H1 (cell line): ENCODE results near the gene LRRC18. TPM values are rescaled to one million over a fixed set of nuclear protein-coding genes. Genes with fewer than 3 reads are reported as not detected.

Experiments
- CTCF ChIA-PET: fragments of 300-600 bp; sonication (Branson Sonifier 250); formaldehyde crosslinking; loops from one replicate; lab custom pipeline; 2021; ENCODE audit not compliant: partially characterized antibody; lab: Charles Lee
- POLR2A ChIA-PET: fragments of 300-600 bp; sonication (Branson Sonifier 250); formaldehyde crosslinking; loops from one replicate; lab custom pipeline; 2021; ENCODE audit warnings: inconsistent platforms; ENCODE audit not compliant: partially characterized antibody; lab: Charles Lee
- DNase-seq, 2 experiments: peaks; one replicate each; pipeline versions ENCODE4 v3.0.0 to v3.0.0-alpha.2; 2010 to 2022; ENCODE audit warnings: low spot score in 2 of 2, low read depth in 1 of 2, mixed read lengths in 1 of 2
- FAIRE-seq: peaks from 2 replicates; lab custom pipeline; 2011; peaks lifted over from hg19 to GRCh38; lab: Jason Lieb, UNC
- H2AFZ ChIP-seq: 2 replicates; pipeline ENCODE4 v1.8.1; 2012; ENCODE audit warnings: low read length, inconsistent platforms
- H2AK5ac ChIP-seq: 2 replicates; pipeline ENCODE4 v1.6.1; 2013; ENCODE audit warnings: low read depth, low read length
- H2BK120ac ChIP-seq: replicated peaks from 2 replicates; pipeline ENCODE3; 2013; ENCODE audit warnings: low read depth, low read length, inconsistent platforms
- H2BK12ac ChIP-seq: 2 replicates; pipeline ENCODE4 v1.6.1; 2013; ENCODE audit warnings: low read depth, low read length
- H2BK15ac ChIP-seq: 2 replicates; pipeline ENCODE4 v1.6.1; 2013; ENCODE audit warnings: low read length
- H2BK20ac ChIP-seq: 2 replicates; pipeline ENCODE4 v1.6.1; 2013; ENCODE audit warnings: low read length
- H2BK5ac ChIP-seq: 2 replicates; pipeline ENCODE4 v1.6.1; 2013; ENCODE audit warnings: low read depth, low read length
- H3K14ac ChIP-seq: 2 replicates; pipeline ENCODE4 v1.6.1; 2013; ENCODE audit warnings: inconsistent platforms; ENCODE audit not compliant: insufficient read length
- H3K18ac ChIP-seq: 2 replicates; pipeline ENCODE4 v1.6.1; 2013; ENCODE audit warnings: low read length; ENCODE audit errors: extremely low read depth
- H3K23ac ChIP-seq: 2 replicates; pipeline ENCODE4 v1.6.1; 2013; ENCODE audit warnings: inconsistent platforms; ENCODE audit not compliant: insufficient read length
- H3K23me2 ChIP-seq: 2 replicates; pipeline ENCODE4 v1.6.1; 2013; ENCODE audit warnings: low read depth, low read length
- H3K27ac ChIP-seq: 2 replicates; pipeline ENCODE4 v1.6.1; 2011; ENCODE audit warnings: low read depth, low read length, inconsistent platforms
- H3K27me3 ChIP-seq, 4 experiments: replicated peaks in 1 of 4; 1 replicate in 1 of 4; 2 replicates in 3 of 4; pipeline versions ENCODE4 v1.6.1 to v1.8.1; 2011 to 2013; ENCODE audit warnings: low read length in 3 of 4, mild to moderate bottlenecking in 3 of 4, inconsistent platforms in 2 of 4, mixed read lengths in 2 of 4, moderate library complexity in 1 of 4; ENCODE audit not compliant: control insufficient read depth in 3 of 4, insufficient read depth in 3 of 4; ENCODE audit errors: extremely low read depth in 1 of 4
- H3K36me3 ChIP-seq, 4 experiments: 2 replicates each; pipeline versions ENCODE4 v1.6.1 to v1.8.1; 2011 to 2013; ENCODE audit warnings: mild to moderate bottlenecking in 4 of 4, low read length in 3 of 4, moderate library complexity in 2 of 4, control low read depth in 1 of 4, inconsistent platforms in 1 of 4; ENCODE audit not compliant: insufficient read depth in 4 of 4, control insufficient read depth in 2 of 4
- H3K4ac ChIP-seq: replicated peaks from 2 replicates; pipeline ENCODE3; 2013; ENCODE audit warnings: low read length, low read depth, mixed read lengths, inconsistent platforms; ENCODE audit not compliant: insufficient read length
- H3K4me1 ChIP-seq, 4 experiments: replicated peaks in 1 of 4; 1 replicate in 1 of 4; 2 replicates in 3 of 4; pipeline versions ENCODE4 v1.6.1 to v1.8.1; 2011 to 2013; ENCODE audit warnings: low read length in 3 of 4, inconsistent platforms in 2 of 4, mixed read lengths in 1 of 4; ENCODE audit not compliant: insufficient read depth in 4 of 4, control insufficient read depth in 3 of 4
- H3K4me2 ChIP-seq, 2 experiments: 2 replicates each; pipeline versions ENCODE4 v1.6.1 to v1.8.1; 2011 to 2013; ENCODE audit warnings: low read depth in 2 of 2, low read length in 2 of 2, control low read depth in 1 of 2, inconsistent platforms in 1 of 2, mild to moderate bottlenecking in 1 of 2; ENCODE audit not compliant: insufficient read depth in 1 of 2
- H3K4me3 ChIP-seq, 4 experiments: fragments of 200-600, 300-600 bp in 1 of 4; sonication (generic), shearing (Covaris generic), sonication (Bioruptor Twin) in 1 of 4; 2 replicates each; pipeline versions ENCODE4 v1.5.1 to v1.8.1; 2011 to 2016; ENCODE audit warnings: low read length in 4 of 4, low read depth in 3 of 4, control low read depth in 2 of 4, inconsistent platforms in 2 of 4, mild to moderate bottlenecking in 2 of 4, mixed read lengths in 1 of 4, moderate library complexity in 1 of 4; ENCODE audit not compliant: insufficient read depth in 2 of 4; ENCODE audit errors: extremely low read depth in 1 of 4
- H3K56ac ChIP-seq: replicated peaks from 2 replicates; pipeline ENCODE3; 2013; ENCODE audit warnings: low read depth, mild to moderate bottlenecking, mixed read lengths, low read length, inconsistent platforms; ENCODE audit not compliant: insufficient read length
- H3K79me1 ChIP-seq: 2 replicates; pipeline ENCODE4 v1.6.1; 2013; ENCODE audit warnings: low read depth, low read length, control low read depth
- H3K79me2 ChIP-seq, 2 experiments: 2 replicates each; pipeline versions ENCODE4 v1.6.1 to v1.8.1; 2012 to 2013; ENCODE audit warnings: low read length in 2 of 2, mild to moderate bottlenecking in 2 of 2, inconsistent platforms in 1 of 2; ENCODE audit not compliant: insufficient read depth in 2 of 2, control insufficient read depth in 1 of 2
- H3K9ac ChIP-seq, 4 experiments: replicated peaks in 1 of 4; 1 replicate in 1 of 4; 2 replicates in 3 of 4; pipeline versions ENCODE4 v1.6.1 to v1.8.1; 2011 to 2013; ENCODE audit warnings: low read depth in 3 of 4, low read length in 3 of 4, control low read depth in 2 of 4, mild to moderate bottlenecking in 2 of 4, moderate library complexity in 2 of 4, inconsistent platforms in 1 of 4; ENCODE audit errors: extremely low read depth in 1 of 4
- H3K9me3 ChIP-seq, 2 experiments: 2 replicates each; pipeline versions ENCODE4 v1.6.1 to v1.8.1; 2012 to 2013; ENCODE audit warnings: mild to moderate bottlenecking in 2 of 2, moderate library complexity in 2 of 2, control low read depth in 1 of 2, inconsistent platforms in 1 of 2, low read depth in 1 of 2, low read length in 1 of 2, mixed read lengths in 1 of 2; ENCODE audit not compliant: insufficient read depth in 2 of 2
- H4K20me1 ChIP-seq, 2 experiments: replicated peaks in 1 of 2; 2 replicates each; pipeline versions ENCODE3 to v1.8.1; 2011 to 2013; ENCODE audit warnings: inconsistent platforms in 2 of 2, low read length in 2 of 2, mild to moderate bottlenecking in 1 of 2; ENCODE audit not compliant: insufficient read depth in 2 of 2, control insufficient read depth in 1 of 2
- H4K5ac ChIP-seq: 2 replicates; pipeline ENCODE4 v1.6.1; 2013; ENCODE audit warnings: low read length, low read depth, mixed read lengths, inconsistent platforms; ENCODE audit not compliant: insufficient read length
- H4K8ac ChIP-seq: 2 replicates; pipeline ENCODE4 v1.8.0; 2013; ENCODE audit warnings: mild to moderate bottlenecking, moderate library complexity, low read length, inconsistent platforms; ENCODE audit not compliant: insufficient read depth; ENCODE audit errors: extremely low read depth
- H4K91ac ChIP-seq: replicated peaks from 2 replicates; pipeline ENCODE3; 2013; ENCODE audit warnings: low read length, mixed read lengths, inconsistent platforms; ENCODE audit not compliant: insufficient read length
- CTCF ChIP-seq, 3 experiments: IDR thresholded peaks; 1 replicate in 2 of 3; 2 replicates in 1 of 3; pipeline versions ENCODE4 v1.5.1 to v1.6.1; 2011; ENCODE audit warnings: low read length in 3 of 3, mild to moderate bottlenecking in 3 of 3, inconsistent platforms in 2 of 3, low read depth in 1 of 3, moderate library complexity in 1 of 3; ENCODE audit not compliant: insufficient read depth in 1 of 3; ENCODE audit errors: control extremely low read depth in 1 of 3
- GTF2F1 ChIP-seq: IDR thresholded peaks from 2 replicates; pipeline ENCODE4 v1.6.1; 2012; ENCODE audit warnings: low read depth, low read length, improper control_type of control experiment, borderline replicate concordance
- JUND ChIP-seq: IDR thresholded peaks from 2 replicates; pipeline ENCODE4 v1.6.1; 2011; ENCODE audit warnings: mild to moderate bottlenecking, improper control_type of control experiment, low read length
- KDM1A ChIP-seq: fragments of 200-600, 300-600 bp; sonication (generic); IDR thresholded peaks from 2 replicates; pipeline ENCODE4 v1.7.1; 2016; ENCODE audit warnings: mild to moderate bottlenecking, low read length, borderline replicate concordance
- MAX ChIP-seq: IDR thresholded peaks from 2 replicates; pipeline ENCODE4 v1.6.1; 2012; ENCODE audit warnings: inconsistent platforms
- NANOG ChIP-seq: IDR thresholded peaks from 2 replicates; pipeline ENCODE4 v1.6.1; 2011; ENCODE audit warnings: low read length, low read depth, mild to moderate bottlenecking, inconsistent platforms; ENCODE audit not compliant: insufficient read depth, poor library complexity, severe bottlenecking
- NRF1 ChIP-seq: IDR thresholded peaks from 2 replicates; pipeline ENCODE4 v1.6.1; 2011; ENCODE audit warnings: mild to moderate bottlenecking, low read depth, low read length, improper control_type of control experiment
- RNF2 ChIP-seq: fragments of 200-900, 300-1000 bp; sonication (generic); IDR thresholded peaks from 2 replicates; pipeline ENCODE4 v1.7.1; 2016; ENCODE audit warnings: borderline replicate concordance, low read depth, mild to moderate bottlenecking, antibody characterized with exemption, low read length; ENCODE audit not compliant: poor library complexity, severe bottlenecking; ENCODE audit errors: missing control alignments
- SIX5 ChIP-seq: IDR thresholded peaks from 2 replicates; pipeline ENCODE4 v1.6.1; 2011; ENCODE audit warnings: mild to moderate bottlenecking, low read depth, low read length
- SP2 ChIP-seq: IDR thresholded peaks from 2 replicates; pipeline ENCODE4 v1.6.1; 2012; ENCODE audit warnings: mild to moderate bottlenecking, low read length, inconsistent platforms
- TCF12 ChIP-seq: IDR thresholded peaks from 2 replicates; pipeline ENCODE4 v1.6.1; 2011; ENCODE audit warnings: low read depth, mild to moderate bottlenecking, low read length
- ZNF274 ChIP-seq: IDR thresholded peaks from 2 replicates; pipeline ENCODE4 v1.7.0; 2012; ENCODE audit warnings: low read length, borderline replicate concordance; ENCODE audit errors: extremely low read depth
- WGBS, 2 experiments: shearing (Covaris generic) in 1 of 2; methylation state at CpG; one replicate each; pipeline versions ENCODE4 v1.1.6 to v1.1.7; 2013 to 2015; ENCODE audit warnings: low lambda C conversion rate in 2 of 2, mixed read lengths in 2 of 2, inconsistent platforms in 1 of 2, low coverage in 1 of 2, missing lambda C conversion rate in 1 of 2; ENCODE audit not compliant: insufficient replicate concordance in 2 of 2, insufficient coverage in 1 of 2, insufficient read length in 1 of 2; ENCODE audit errors: extremely low coverage in 1 of 2, missing lambda C conversion rate in 1 of 2; 5-methylcytosine and 5-hydroxymethylcytosine counted together
- polyA plus RNA-seq, 7 experiments: library from polyadenylated mRNA; depleted of rRNA in 3 of 7; stranded (reverse) in 5 of 7; unstranded in 2 of 7; fragments of >200 nt in 5 of 7; fragments of 200-250 nt in 2 of 7; gene quantifications; 1 replicate in 5 of 7; 2 replicates in 1 of 7; 4 replicates in 1 of 7; pipeline versions ENCODE4 v1.2.1 to v1.2.3, GENCODE V29; 2011 to 2013; ENCODE audit warnings: missing spikeins in 2 of 7, mixed read lengths in 2 of 7
- total RNA-seq: library from RNA; stranded (reverse); fragmentation: NEBNext Ultra II Directional; extraction: Animal tissue kit (Norgen Biotek cat#: 25700); gene quantifications from 2 replicates; pipeline ENCODE4 v1.2.1, GENCODE V29; 2021

The LRRC18 gene
- total and polyA plus RNA-seq, 2 of the 8 experiments (the other 6 are each of a cell fraction or from before 2014, with no cell fraction given): not detected

GRCh38 chr10:48965460-48965859 is 25.8 kb upstream of the LRRC18 start:
- Histone ChIP-seq H2BK12ac (no peak overlapping the region), H3K27me3 (no peaks in the 10 kb centered on the region), H3K56ac (no peak overlapping the region), H3K4me2 (no peak overlapping the region), H3K4ac (no peak overlapping the region), H4K91ac (no peak overlapping the region), H3K14ac (no peak overlapping the region), H2AFZ (no peak overlapping the region), H3K79me1 (no peaks in the 10 kb centered on the region), H3K9me3 (no peaks in the 10 kb centered on the region), H3K4me3 (no peak overlapping the region), H2BK20ac (no peak overlapping the region), H4K5ac (no peak overlapping the region), H3K27ac (no peak overlapping the region), H3K79me2 (no peaks in the 10 kb centered on the region), H3K18ac (no peak overlapping the region), H3K23ac (no peak overlapping the region), H3K9ac (no peak overlapping the region), H2BK120ac (no peak overlapping the region), H3K4me1 (no peaks in the 10 kb centered on the region), H2BK5ac (no peak overlapping the region), H4K20me1 (no peaks in the 10 kb centered on the region), H3K36me3 (no peaks in the 10 kb centered on the region), H2BK15ac (no peak overlapping the region), H2AK5ac (no peak overlapping the region), H3K23me2 (no peaks in the 10 kb centered on the region), H4K8ac (no peak overlapping the region)
- POLR2A ChIA-PET: no interaction called here
- FAIRE-seq (no peak), DNase-seq (no peak)
- CTCF ChIA-PET: no interaction called here
- WGBS, 2 experiments: 88% methylated on average over 4 of the region's 4 CpGs; no CpG with 5 or more reads in 1 of the 2 experiments
- TF ChIP-seq GTF2F1 (no peak), RNF2 (no peak), SP2 (no peak), NRF1 (no peak), ZNF274 (no peak), KDM1A (no peak), MAX (no peak), TCF12 (no peak), CTCF (IDR thresholded peaks at IDR 0.05; ENCODE audit: control extremely low read depth in 1 of 3, insufficient read depth in 1 of 3, low read depth in 1 of 3, low read length in 3 of 3) (no peak), NANOG (no peak), SIX5 (no peak), JUND (no peak)
